ENCODE data around the gene CLDN34.

CLDN34 gene

GRCh38 chrX:9983441-9983840 is 16.3 kb downstream of the CLDN34 start:
- DNase-seq (ENCODE audit: low read depth, low spot score) = no peak
- no peak overlapping the region for H3K4me3 ChIP-seq (ENCODE audit: low read depth, low read length)
- ChIA-PET POLR2A (no interaction called here), CTCF (interaction anchor here (0.7 to 3.5 kb wide), 3 partner anchors 13 to 137 kb away, joined by 3 to 33 read pairs (median 3); no protein-coding TSS in a partner anchor)
- TF ChIP-seq CTCF (IDR thresholded peaks at IDR 0.05; ENCODE audit: insufficient read depth, low read length, missing control alignments) = no peak

GRCh38 chrX:9983846-9984245 is 16.7 kb downstream of the CLDN34 start:
- H3K4me3 ChIP-seq (ENCODE audit: low read depth, low read length) = no peak overlapping the region
- DNase-seq (ENCODE audit: low read depth, low spot score) = no peak
- ChIA-PET CTCF (interaction anchor here (1.1 to 3.5 kb wide), 2 partner anchors 15 to 136 kb away, joined by 3 to 33 read pairs; no protein-coding TSS in a partner anchor), POLR2A (no interaction called here)
- no peak for TF ChIP-seq CTCF (IDR thresholded peaks at IDR 0.05; ENCODE audit: insufficient read depth, low read length, missing control alignments)

- ChIA-PET POLR2A (no interaction called here), CTCF (interaction anchor here (0.8 to 13.0 kb wide), 8 partner anchors 9 to 1147 kb away, joined by 4 to 281 read pairs (median 4); no protein-coding TSS in a partner anchor)
- peak; percentile 15 for TF ChIP-seq CTCF (IDR thresholded peaks at IDR 0.05; ENCODE audit: insufficient read depth, low read length, missing control alignments)
These were observed 21.6 kb downstream of the CLDN34 start for GRCh38 chrX:9988762-9989161.

GRCh38 chrX:9992061-9992460 is 24.9 kb downstream of the CLDN34 start:
- CTCF ChIA-PET = interaction anchor here (1.0 to 13.0 kb wide), 5 partner anchors 11 to 198 kb away, joined by 3 to 281 read pairs (median 4); no protein-coding TSS in a partner anchor
- no peak for TF ChIP-seq CTCF (IDR thresholded peaks at IDR 0.05; ENCODE audit: insufficient read depth, low read length, missing control alignments)
- POLR2A ChIA-PET = no interaction called here
- H3K4me3 ChIP-seq (ENCODE audit: low read depth, low read length) = no peak overlapping the region
- no peak for DNase-seq (ENCODE audit: low read depth, low spot score)

More at GRCh38 chrX:9988762-9989161, 21.6 kb downstream of the CLDN34 start:
- no peak overlapping the region for H3K4me3 ChIP-seq (ENCODE audit: low read depth, low read length)
- no peak for DNase-seq (ENCODE audit: low read depth, low spot score)

- CTCF ChIA-PET = interaction anchor here (1.0 to 13.0 kb wide), 3 partner anchors 11 to 197 kb away, joined by 3 to 281 read pairs (median 6); no protein-coding TSS in a partner anchor
- H3K4me3 ChIP-seq (ENCODE audit: low read depth, low read length) = no peak overlapping the region
- no peak for DNase-seq (ENCODE audit: low read depth, low spot score)
- no peak for TF ChIP-seq CTCF (IDR thresholded peaks at IDR 0.05; ENCODE audit: insufficient read depth, low read length, missing control alignments)
- POLR2A ChIA-PET = no interaction called here
These were observed 25.6 kb downstream of the CLDN34 start for GRCh38 chrX:9992724-9993123.

- POLR2A ChIA-PET = no interaction called here
- H3K4me3 ChIP-seq (ENCODE audit: low read depth, low read length) = no peak overlapping the region
- CTCF ChIA-PET = interaction anchor here (0.6 to 13.0 kb wide), 17 partner anchors 11 to 180 kb away, joined by 3 to 281 read pairs (median 4); no protein-coding TSS in a partner anchor
- DNase-seq (ENCODE audit: low read depth, low spot score) = no peak
- TF ChIP-seq CTCF (IDR thresholded peaks at IDR 0.05; ENCODE audit: insufficient read depth, low read length, missing control alignments) = peak; percentile 85
These were observed 28.7 kb downstream of the CLDN34 start for GRCh38 chrX:9995855-9996339.

Measured in AG04449 (cell line).